CD14-positive monocyte (primary cell): Measurements from ENCODE around the gene IL4R. TPM values are rescaled to one million over a fixed set of nuclear protein-coding genes. Genes with fewer than 3 reads are reported as not detected.

Experiments
- DNase-seq, 3 donors: peaks; one replicate each; pipeline ENCODE4 v3.0.0-alpha.2; 2011 to 2022
- H2AFZ ChIP-seq: 2 replicates; pipeline ENCODE4 v1.6.0; 2012; ENCODE audit warnings: mild to moderate bottlenecking, low read depth, low read length, inconsistent platforms; ENCODE audit not compliant: insufficient read depth, poor library complexity, severe bottlenecking
- H3K27ac ChIP-seq, 2 donors: 1 replicate in 1 of 2; 2 replicates in 1 of 2; pipeline ENCODE4 v1.5.1; 2012 to 2013; ENCODE audit warnings: low read length in 2 of 2, control low read depth in 1 of 2, inconsistent platforms in 1 of 2, low read depth in 1 of 2, mild to moderate bottlenecking in 1 of 2
- H3K27me3 ChIP-seq, 2 donors: one replicate each; pipeline versions ENCODE4 v1.6.0 to v1.6.1; 2011 to 2013; ENCODE audit warnings: low read length in 2 of 2; ENCODE audit not compliant: control insufficient read depth in 2 of 2, insufficient read depth in 2 of 2
- H3K36me3 ChIP-seq, 2 donors: replicated peaks in 1 of 2; 1 replicate in 1 of 2; 2 replicates in 1 of 2; pipeline versions ENCODE4 v1.5.1 to v1.6.1; 2012 to 2013; ENCODE audit warnings: low read length in 2 of 2, control low read depth in 1 of 2, inconsistent platforms in 1 of 2, mild to moderate bottlenecking in 1 of 2; ENCODE audit not compliant: insufficient read depth in 2 of 2, control insufficient read depth in 1 of 2
- H3K4me1 ChIP-seq, 2 donors: 1 replicate in 1 of 2; 2 replicates in 1 of 2; pipeline versions ENCODE4 v1.5.1 to v1.6.1; 2012 to 2013; ENCODE audit warnings: low read length in 2 of 2, control low read depth in 1 of 2, inconsistent platforms in 1 of 2, mild to moderate bottlenecking in 1 of 2, moderate library complexity in 1 of 2; ENCODE audit not compliant: insufficient read depth in 2 of 2, control insufficient read depth in 1 of 2
- H3K4me2 ChIP-seq: replicated peaks from 2 replicates; pipeline ENCODE3; 2012; ENCODE audit warnings: low read length, moderate library complexity, mild to moderate bottlenecking; ENCODE audit not compliant: poor library complexity, severe bottlenecking; ENCODE audit errors: extremely low read depth
- H3K4me3 ChIP-seq, 3 experiments: fragments of 200-600 bp in 1 of 3; sonication (generic) in 1 of 3; replicated peaks in 1 of 3; 1 replicate in 2 of 3; 2 replicates in 1 of 3; pipeline ENCODE4 v1.5.1; 2011 to 2013; ENCODE audit warnings: low read length in 3 of 3, mild to moderate bottlenecking in 3 of 3, control low read depth in 2 of 3, low read depth in 2 of 3, inconsistent platforms in 1 of 3, moderate library complexity in 1 of 3
- H3K79me2 ChIP-seq: 2 replicates; pipeline ENCODE4 v1.6.0; 2012; ENCODE audit warnings: mild to moderate bottlenecking, control low read depth, inconsistent platforms, low read length, moderate library complexity; ENCODE audit not compliant: insufficient read depth
- H3K9ac ChIP-seq: 2 replicates; pipeline ENCODE4 v1.6.0; 2017; ENCODE audit warnings: low read length, mild to moderate bottlenecking; ENCODE audit not compliant: insufficient read depth, poor library complexity, severe bottlenecking
- H3K9me3 ChIP-seq, 2 donors: replicated peaks in 1 of 2; 1 replicate in 1 of 2; 2 replicates in 1 of 2; pipeline versions ENCODE4 v1.5.1 to v1.6.1; 2012 to 2013; ENCODE audit warnings: low read length in 2 of 2, control low read depth in 1 of 2; ENCODE audit not compliant: control insufficient read depth in 1 of 2, insufficient read depth in 1 of 2
- H4K20me1 ChIP-seq: 2 replicates; pipeline ENCODE4 v1.6.0; 2012; ENCODE audit warnings: mild to moderate bottlenecking, low read length, control low read depth, moderate library complexity; ENCODE audit not compliant: insufficient read depth
- H3K27ac Mint-ChIP-seq, 7 donors: one replicate each; pipeline ENCODE4 v1.8.0; 2020; ENCODE audit warnings: mild to moderate bottlenecking in 7 of 7, mixed read lengths in 7 of 7, moderate library complexity in 6 of 7, inconsistent platforms in 2 of 7
- H3K27me3 Mint-ChIP-seq, 3 donors: one replicate each; pipeline ENCODE4 v1.8.0; 2021 to 2022; ENCODE audit warnings: low read depth in 3 of 3, mild to moderate bottlenecking in 3 of 3, mixed read lengths in 3 of 3, moderate library complexity in 3 of 3, inconsistent platforms in 1 of 3
- H3K36me3 Mint-ChIP-seq, 2 donors: one replicate each; pipeline ENCODE4 v1.8.0; 2020; ENCODE audit warnings: mixed read lengths in 2 of 2, inconsistent platforms in 1 of 2, mild to moderate bottlenecking in 1 of 2
- H3K4me1 Mint-ChIP-seq: one replicate; pipeline ENCODE4 v1.8.0; 2020; ENCODE audit warnings: mild to moderate bottlenecking, mixed read lengths
- H3K4me3 Mint-ChIP-seq, 2 donors: one replicate each; pipeline ENCODE4 v1.8.0; 2020; ENCODE audit warnings: mild to moderate bottlenecking in 2 of 2, mixed read lengths in 2 of 2, moderate library complexity in 1 of 2
- H3K9me3 Mint-ChIP-seq, 7 donors: one replicate each; pipeline ENCODE4 v1.8.0; 2020 to 2022; ENCODE audit warnings: mixed read lengths in 7 of 7, mild to moderate bottlenecking in 6 of 7, moderate library complexity in 6 of 7, inconsistent platforms in 2 of 7
- WGBS: methylation state at CpG from one replicate; pipeline ENCODE4 v1.1.5; 2013; ENCODE audit warnings: missing lambda C conversion rate; ENCODE audit not compliant: insufficient coverage; 5-methylcytosine and 5-hydroxymethylcytosine counted together
- intact Hi-C, 2 donors: fragments of 100-400 bp; cut with micrococcal nuclease; formaldehyde crosslinking; loops; one replicate each; pipeline versions ENCODE4 v1.15.0 to v1.15.1; 2023
- polyA plus RNA-seq, 3 donors: library from polyadenylated mRNA; depleted of rRNA in 1 of 3; unstranded in 2 of 3; stranded (reverse) in 1 of 3; fragments of 300-500 nt in 2 of 3; fragments of >200 nt in 1 of 3; fragmentation: Illumina TruSeq in 2 of 3; gene quantifications; 1 replicate in 2 of 3; 2 replicates in 1 of 3; pipeline ENCODE4 v1.2.3, GENCODE V29; 2012 to 2021
- TF ChIP-seq, protein P1 (sequence below): fragments of 200-600 bp; IDR thresholded peaks from one replicate; pipeline ENCODE4 v1.8.0; 2022; ENCODE audit warnings: antibody characterized with exemption, mild to moderate bottlenecking

Gene IL4R
- polyA plus RNA-seq, 3 donors: 25.1 to 80.4 (median 35.6) TPM

DNA sequence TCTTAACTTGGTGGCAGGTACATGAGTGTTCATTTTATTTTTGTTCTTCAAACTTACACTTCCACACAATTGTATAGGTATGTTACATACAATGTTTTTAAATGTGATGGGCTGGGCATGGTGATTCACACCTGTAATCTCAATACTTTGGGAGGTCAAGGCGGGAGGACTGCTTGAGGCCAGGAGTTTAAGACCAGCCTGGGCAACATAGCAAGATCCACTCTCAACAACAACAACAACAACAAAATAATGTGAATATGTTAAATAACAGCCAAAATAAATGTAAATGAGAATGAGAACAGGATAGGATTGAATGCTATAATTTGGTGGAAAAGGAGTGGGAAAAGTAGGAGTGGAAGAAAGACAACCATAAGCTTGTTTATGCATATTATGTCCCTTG, 47.8 kb upstream of the IL4R start:
- H3K4me3 Mint-ChIP-seq: no peak overlapping the region

GRCh38 chr16:27267037-27267677, 46.6 kb upstream of the IL4R start:
- Mint-ChIP-seq H3K36me3 (peaks cover 2 to 8% of the 10 kb centered on the region in 2 donors), H3K27me3 (no peaks in the 10 kb centered on the region), H3K9me3 (no peaks in the 10 kb centered on the region), H3K4me1 (peaks cover 51% of the 10 kb centered on the region), H3K4me3 (no peak overlapping the region), H3K27ac (peak overlapping the region in 4 of 7 donors; percentile 8 to 75 (median 38))
- peak overlapping the region in 1 of 3 experiments; percentile 94 for H3K4me3 ChIP-seq
- no peak overlapping the region for H2AFZ ChIP-seq
- no peak overlapping the region for H3K9ac ChIP-seq
- peaks cover 37 to 59% of the 10 kb centered on the region in 2 donors for H3K4me1 ChIP-seq
- peak in 2 of 3 donors; percentile 51 to 68 for DNase-seq
- no peak overlapping the region for H3K27ac ChIP-seq
- no peak overlapping the region for H3K4me2 ChIP-seq
- no peaks in the 10 kb centered on the region for H3K9me3 ChIP-seq
- H3K79me2 ChIP-seq: peaks cover 26% of the 10 kb centered on the region
- H4K20me1 ChIP-seq: no peaks in the 10 kb centered on the region
- no peaks in the 10 kb centered on the region for H3K27me3 ChIP-seq
- WGBS: no CpG with 5 or more reads among the region's 8 CpGs
- TF ChIP-seq, protein P1, sequence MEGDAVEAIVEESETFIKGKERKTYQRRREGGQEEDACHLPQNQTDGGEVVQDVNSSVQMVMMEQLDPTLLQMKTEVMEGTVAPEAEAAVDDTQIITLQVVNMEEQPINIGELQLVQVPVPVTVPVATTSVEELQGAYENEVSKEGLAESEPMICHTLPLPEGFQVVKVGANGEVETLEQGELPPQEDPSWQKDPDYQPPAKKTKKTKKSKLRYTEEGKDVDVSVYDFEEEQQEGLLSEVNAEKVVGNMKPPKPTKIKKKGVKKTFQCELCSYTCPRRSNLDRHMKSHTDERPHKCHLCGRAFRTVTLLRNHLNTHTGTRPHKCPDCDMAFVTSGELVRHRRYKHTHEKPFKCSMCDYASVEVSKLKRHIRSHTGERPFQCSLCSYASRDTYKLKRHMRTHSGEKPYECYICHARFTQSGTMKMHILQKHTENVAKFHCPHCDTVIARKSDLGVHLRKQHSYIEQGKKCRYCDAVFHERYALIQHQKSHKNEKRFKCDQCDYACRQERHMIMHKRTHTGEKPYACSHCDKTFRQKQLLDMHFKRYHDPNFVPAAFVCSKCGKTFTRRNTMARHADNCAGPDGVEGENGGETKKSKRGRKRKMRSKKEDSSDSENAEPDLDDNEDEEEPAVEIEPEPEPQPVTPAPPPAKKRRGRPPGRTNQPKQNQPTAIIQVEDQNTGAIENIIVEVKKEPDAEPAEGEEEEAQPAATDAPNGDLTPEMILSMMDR: no peak
- H3K36me3 ChIP-seq: no peaks in the 10 kb centered on the region
- intact Hi-C loops: loop anchor here in 1 of 2 donors (10.0 kb wide), 1 partner anchor 48 kb away; the partner anchor contains the start of gene IL4R

More for the DNA sequence above, 47.8 kb upstream of the IL4R start:
- DNase-seq: no peak
- no peaks in the 10 kb centered on the region for H4K20me1 ChIP-seq
- no peaks in the 10 kb centered on the region for H3K27me3 Mint-ChIP-seq
- peaks cover 49% of the 10 kb centered on the region for H3K4me1 Mint-ChIP-seq
- no peaks in the 10 kb centered on the region for H3K9me3 ChIP-seq
- peaks cover 36% of the 10 kb centered on the region for H3K79me2 ChIP-seq
- intact Hi-C loops: loop anchor here in 1 of 2 donors (10.0 kb wide), 1 partner anchor 49 kb away; the partner anchor contains the start of gene IL4R
- H3K4me1 ChIP-seq: peaks cover 31 to 57% of the 10 kb centered on the region in 2 donors
- TF ChIP-seq, protein P1: no peak
- no peak overlapping the region for H2AFZ ChIP-seq
- peaks cover 2 to 8% of the 10 kb centered on the region in 2 donors for H3K36me3 Mint-ChIP-seq
- no peak overlapping the region for H3K4me3 ChIP-seq
- no peak overlapping the region for H3K27ac Mint-ChIP-seq
- WGBS: no CpG with 5 or more reads among the region's 1 CpG
- no peak overlapping the region for H3K27ac ChIP-seq
- H3K36me3 ChIP-seq: no peaks in the 10 kb centered on the region
- no peaks in the 10 kb centered on the region for H3K9me3 Mint-ChIP-seq
- H3K4me2 ChIP-seq: no peak overlapping the region
- H3K9ac ChIP-seq: no peak overlapping the region
- no peaks in the 10 kb centered on the region for H3K27me3 ChIP-seq
